SK-N-SH treated with all-trans-retinoic acid at 6 μM for 48 hours (cell line): ENCODE data around the gene ARHGAP11A.
"Not testable (repeated sequence)": the region's sequence is repeated elsewhere in the genome, so short reads cannot be mapped to it uniquely, and the experiment has no call there.

ENCODE experiments used
- ATAC-seq: fragments of 200-7000 bp; cut with Tn5 transposase; 3 replicates; pipeline ENCODE4 v1.9.1; 2020; ENCODE audit warnings: mild to moderate bottlenecking, moderate library complexity
- ARNTL ChIP-seq: fragments of 450-650 bp; formaldehyde crosslinking; IDR thresholded peaks from 2 replicates; pipeline ENCODE4 v1.5.0; 2020; ENCODE audit warnings: low read depth, mild to moderate bottlenecking, moderate library complexity, borderline replicate concordance
- BACH2 ChIP-seq: fragments of 250-450 bp; sonication (Bioruptor Pico); IDR thresholded peaks from 2 replicates; pipeline ENCODE4 v1.9.0; 2021; ENCODE audit warnings: mild to moderate bottlenecking, borderline replicate concordance
- CREB5 ChIP-seq: fragments of 250-450 bp; sonication (Bioruptor Pico); IDR thresholded peaks from 2 replicates; pipeline ENCODE4 v1.5.1; 2020; ENCODE audit warnings: low read depth, mild to moderate bottlenecking, moderate library complexity
- CSRNP3 ChIP-seq: fragments of 250-450 bp; sonication (Bioruptor Pico); IDR thresholded peaks from 2 replicates; pipeline ENCODE4 v1.5.1; 2021; ENCODE audit warnings: mild to moderate bottlenecking, moderate library complexity
- ESRRG ChIP-seq: fragments of 250-450 bp; sonication (Bioruptor Pico); IDR thresholded peaks from 2 replicates; pipeline ENCODE4 v1.6.1; 2021; ENCODE audit warnings: mild to moderate bottlenecking
- GLIS3 ChIP-seq: fragments of 250-450 bp; sonication (Bioruptor Pico); IDR thresholded peaks from 2 replicates; pipeline ENCODE4 v1.5.0; 2020; ENCODE audit warnings: mild to moderate bottlenecking, moderate library complexity
- POU6F1 ChIP-seq: fragments of 250-450 bp; sonication (Bioruptor Pico); IDR thresholded peaks from 2 replicates; pipeline ENCODE4 v1.8.0; 2021; ENCODE audit warnings: low read depth, mild to moderate bottlenecking, moderate library complexity, borderline replicate concordance
- PPARA ChIP-seq: fragments of 250-450 bp; sonication (Bioruptor Pico); IDR thresholded peaks from 2 replicates; pipeline ENCODE4 v1.5.0; 2020; ENCODE audit warnings: mild to moderate bottlenecking, borderline replicate concordance
- SNAI2 ChIP-seq: fragments of 250-450 bp; sonication (Bioruptor Pico); IDR thresholded peaks from 2 replicates; pipeline ENCODE4 v1.5.0; 2020; ENCODE audit warnings: mild to moderate bottlenecking, moderate library complexity
- TOX ChIP-seq: fragments of 250-450 bp; sonication (Bioruptor Pico); IDR thresholded peaks from 2 replicates; pipeline ENCODE4 v1.8.0; 2021; ENCODE audit warnings: mild to moderate bottlenecking, moderate library complexity, borderline replicate concordance
- TSHZ2 ChIP-seq: fragments of 250-450 bp; sonication (Bioruptor Pico); IDR thresholded peaks from 2 replicates; pipeline ENCODE4 v1.5.0; 2020; ENCODE audit warnings: mild to moderate bottlenecking, moderate library complexity
- ZC3H10 ChIP-seq: fragments of 250-450 bp; sonication (Bioruptor Pico); IDR thresholded peaks from 2 replicates; pipeline ENCODE4 v1.5.1; 2021; ENCODE audit warnings: mild to moderate bottlenecking, moderate library complexity
- ZFP3 ChIP-seq: fragments of 250-450 bp; sonication (Bioruptor Pico); IDR thresholded peaks from 2 replicates; pipeline ENCODE4 v1.5.0; 2020; ENCODE audit warnings: mild to moderate bottlenecking, moderate library complexity
- ZFP30 ChIP-seq: fragments of 450-650 bp; formaldehyde crosslinking; IDR thresholded peaks from 2 replicates; pipeline ENCODE4 v1.5.0; 2022; ENCODE audit warnings: mild to moderate bottlenecking, moderate library complexity
- ZNF70 ChIP-seq: fragments of 450-650 bp; formaldehyde crosslinking; IDR thresholded peaks from 2 replicates; pipeline ENCODE4 v1.5.0; 2020; ENCODE audit warnings: mild to moderate bottlenecking, moderate library complexity

The ARHGAP11A gene

GRCh38 chr15:32615051-32615870, at the start of gene ARHGAP11A:
Gene ARHGAP11A, plus strand, starts transcription at chr15:32615504. Its CDS starts 708 bp downstream, at chr15:32616212.
- peak; percentile 84 for ATAC-seq

- not testable (repeated sequence) for ATAC-seq
Observed at GRCh38 chr15:32568988-32569387, 46.3 kb upstream of the ARHGAP11A start.

GRCh38 chr15:32578482-32578881, 36.8 kb upstream of the ARHGAP11A start:
- not testable (repeated sequence) for ATAC-seq

GRCh38 chr15:32585844-32586243, 29.5 kb upstream of the ARHGAP11A start:
- ATAC-seq, result not testable (repeated sequence)

- not testable (repeated sequence) for ATAC-seq
Observed at GRCh38 chr15:32593151-32593550, 22.2 kb upstream of the ARHGAP11A start, which contains the start of gene GOLGA8N. Gene GOLGA8N, plus strand, starts transcription at chr15:32593456.

- ATAC-seq, result not testable (repeated sequence)
Observed at GRCh38 chr15:32609518-32609917, 5.8 kb upstream of the ARHGAP11A start.

- peak; percentile 38 for ATAC-seq
Observed at GRCh38 chr15:32610719-32611118, 4.6 kb upstream of the ARHGAP11A start.

- ATAC-seq, result peak; percentile 59
Observed at GRCh38 chr15:32614712-32615050, 623 bp upstream of the ARHGAP11A start.

GRCh38 chr15:32615871-32616426, 645 bp downstream of the ARHGAP11A start:
- ATAC-seq, result peak; percentile 54

GRCh38 chr15:32636410-32636809, 21.1 kb downstream of the ARHGAP11A start:
- no peak for ATAC-seq
- TF ChIP-seq PPARA (CRISPR knock-in tag) (no peak), TSHZ2 (no peak), ZFP30 (CRISPR knock-in tag) (no peak)

- TF ChIP-seq CREB5 (CRISPR knock-in tag) (no peak), CSRNP3 (CRISPR knock-in tag) (no peak), BACH2 (no peak), ESRRG (no peak), TOX (CRISPR knock-in tag) (no peak), PPARA (CRISPR knock-in tag) (no peak), ZFP3 (CRISPR knock-in tag) (no peak), ZC3H10 (no peak), GLIS3 (CRISPR knock-in tag) (no peak), ARNTL (CRISPR knock-in tag) (no peak), ZFP30 (CRISPR knock-in tag) (no peak), POU6F1 (CRISPR knock-in tag) (no peak), ZNF70 (CRISPR knock-in tag) (no peak), SNAI2 (CRISPR knock-in tag) (no peak)
Observed at GRCh38 chr15:32636908-32637567, 21.7 kb downstream of the ARHGAP11A start.

More at GRCh38 chr15:32636908-32637567, 21.7 kb downstream of the ARHGAP11A start:
- no peak for ATAC-seq
